SJSA1 (cell line): Measurements from ENCODE around the gene CMSS1. TPM values are rescaled to one million over a fixed set of nuclear protein-coding genes. Genes with fewer than 3 reads are reported as not detected.

ENCODE experiments used
- DNase-seq, 2 experiments: peaks; one replicate each; pipeline ENCODE4 v3.0.0-alpha.2; 2015 to 2020; ENCODE audit warnings: low spot score in 2 of 2, low read depth in 1 of 2
- H3K27ac ChIP-seq: fragments of 250-450 bp; sonication (Bioruptor Pico); 2 replicates; pipeline ENCODE4 v1.5.1; 2020; ENCODE audit warnings: mild to moderate bottlenecking, moderate library complexity
- H3K27me3 ChIP-seq: fragments of 250-450 bp; sonication (Bioruptor Pico); replicated peaks from 2 replicates; pipeline ENCODE4 v1.5.1; 2020; ENCODE audit warnings: mild to moderate bottlenecking, moderate library complexity
- H3K36me3 ChIP-seq: fragments of 250-450 bp; sonication (Bioruptor Pico); 2 replicates; pipeline ENCODE4 v1.5.1; 2020; ENCODE audit warnings: mild to moderate bottlenecking
- H3K4me1 ChIP-seq: fragments of 250-450 bp; sonication (Bioruptor Pico); replicated peaks from 2 replicates; pipeline ENCODE4 v1.6.1; 2021; ENCODE audit warnings: mild to moderate bottlenecking
- H3K4me3 ChIP-seq: fragments of 250-450 bp; sonication (Bioruptor Pico); 2 replicates; pipeline ENCODE4 v1.5.1; 2020; ENCODE audit warnings: mild to moderate bottlenecking
- H3K9me3 ChIP-seq: fragments of 250-450 bp; sonication (Bioruptor Pico); replicated peaks from 2 replicates; pipeline ENCODE4 v1.5.1; 2020; ENCODE audit warnings: mild to moderate bottlenecking
- total RNA-seq: library from RNA; depleted of rRNA; stranded (reverse); fragments of >200 nt; shearing (Covaris generic); gene quantifications from 2 replicates; pipeline ENCODE4 v1.2.3, GENCODE V29; 2014

Gene CMSS1
- total RNA-seq, 1 experiment from 2014 or later = 29.5 TPM

DNA sequence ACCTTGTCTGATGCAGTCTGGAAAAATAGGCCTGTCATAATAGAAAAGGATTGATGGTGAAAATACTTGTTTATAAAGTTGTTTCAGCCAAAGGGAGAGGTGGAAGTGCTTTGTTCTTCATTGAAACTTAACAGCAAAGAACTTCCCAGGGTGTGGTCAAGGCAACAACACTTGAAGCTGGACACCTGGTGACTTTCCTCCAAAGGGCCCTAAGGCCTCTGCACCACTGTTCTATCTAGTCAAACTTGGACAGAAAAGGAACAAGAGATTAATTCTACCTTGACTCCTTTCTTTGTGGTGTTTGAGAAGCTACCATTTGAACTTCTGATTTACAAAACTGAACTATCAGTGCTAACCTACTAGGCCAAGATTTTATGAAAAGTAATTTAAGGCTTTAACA, 102.0 kb downstream of the CMSS1 start:
- no peak overlapping the region for H3K27ac ChIP-seq
- H3K27me3 ChIP-seq = no peaks in the 10 kb centered on the region
- H3K4me1 ChIP-seq = peaks cover 15% of the 10 kb centered on the region
- H3K36me3 ChIP-seq = no peaks in the 10 kb centered on the region
- H3K4me3 ChIP-seq = no peak overlapping the region
- DNase-seq = no peak
- H3K9me3 ChIP-seq = no peaks in the 10 kb centered on the region

- Histone ChIP-seq H3K4me1 (peaks cover 15% of the 10 kb centered on the region), H3K27me3 (no peaks in the 10 kb centered on the region), H3K27ac (peak overlapping the region; percentile 44), H3K36me3 (no peaks in the 10 kb centered on the region), H3K9me3 (no peaks in the 10 kb centered on the region), H3K4me3 (no peak overlapping the region)
- no peak for DNase-seq
Observed at GRCh38 chr3:99920481-99921376, 103.1 kb downstream of the CMSS1 start.

- no peak for DNase-seq
Observed at GRCh38 chr3:99921377-99921695, 103.7 kb downstream of the CMSS1 start.

DNA sequence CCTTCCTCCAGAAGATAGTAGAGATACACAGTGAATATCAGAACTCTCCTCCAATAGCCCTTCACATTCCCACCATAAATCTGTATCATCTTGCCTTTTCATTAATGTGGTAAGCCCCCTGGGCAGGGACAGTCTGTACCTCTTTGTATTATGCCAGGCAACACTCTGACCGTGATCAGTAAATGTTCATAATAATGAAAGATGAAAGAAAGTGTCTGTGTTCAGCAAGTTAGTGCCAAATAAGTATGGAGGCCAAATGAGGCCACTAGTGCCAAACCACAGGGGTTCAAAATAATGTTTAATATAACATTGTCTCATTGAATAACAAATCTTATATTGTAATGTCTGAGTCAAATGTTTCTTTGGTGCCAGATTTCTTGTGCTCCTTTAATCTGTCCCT, 104.3 kb downstream of the CMSS1 start:
- peaks cover 19% of the 10 kb centered on the region for H3K4me1 ChIP-seq
- H3K9me3 ChIP-seq = no peaks in the 10 kb centered on the region
- no peak overlapping the region for H3K27ac ChIP-seq
- H3K36me3 ChIP-seq = no peaks in the 10 kb centered on the region
- no peaks in the 10 kb centered on the region for H3K27me3 ChIP-seq
- DNase-seq = no peak
- H3K4me3 ChIP-seq = no peak overlapping the region

More at GRCh38 chr3:99921377-99921695, 103.7 kb downstream of the CMSS1 start:
- H3K4me3 ChIP-seq = no peak overlapping the region
- H3K36me3 ChIP-seq = no peaks in the 10 kb centered on the region
- H3K27ac ChIP-seq = peak overlapping the region; percentile 44; the same call in 1 of the 2 replicates
- H3K4me1 ChIP-seq = peaks cover 19% of the 10 kb centered on the region
- no peaks in the 10 kb centered on the region for H3K9me3 ChIP-seq
- no peaks in the 10 kb centered on the region for H3K27me3 ChIP-seq

- Histone ChIP-seq H3K4me3 (no peak overlapping the region), H3K9me3 (no peaks in the 10 kb centered on the region), H3K27me3 (no peaks in the 10 kb centered on the region), H3K27ac (no peak overlapping the region), H3K36me3 (no peaks in the 10 kb centered on the region), H3K4me1 (peaks cover 33% of the 10 kb centered on the region)
- no peak for DNase-seq
Observed at GRCh38 chr3:99923873-99924272, 106.2 kb downstream of the CMSS1 start.

DNA sequence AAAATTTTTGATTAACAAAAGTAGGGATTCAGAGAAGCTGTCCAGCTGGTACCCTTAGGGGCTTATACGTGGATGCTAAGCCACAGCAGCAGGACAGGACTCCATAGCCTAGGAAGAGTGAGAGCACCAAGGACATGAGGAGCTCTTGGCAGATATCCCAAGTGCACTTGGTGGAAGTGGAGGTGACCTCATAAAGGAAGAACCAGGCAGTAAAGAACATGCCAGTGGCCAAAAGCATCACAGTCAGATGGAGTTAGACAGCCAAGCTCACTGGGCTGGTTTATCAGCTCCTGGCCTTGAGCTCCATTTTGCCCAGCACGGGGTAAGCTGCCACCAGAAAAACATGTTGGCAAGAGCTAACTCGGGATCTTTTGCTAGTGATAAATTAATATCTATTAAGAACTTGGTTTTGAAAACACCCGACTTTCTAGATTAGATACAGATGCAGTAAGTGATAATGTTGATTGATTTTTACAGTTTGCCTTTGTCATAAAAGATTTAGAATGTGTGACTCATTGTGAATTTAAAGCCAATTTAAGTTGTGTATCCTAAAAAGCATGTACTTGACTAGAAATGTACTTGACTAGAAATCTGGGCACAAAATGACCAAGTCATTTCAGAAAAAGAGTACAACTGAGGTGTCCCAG, 108.0 kb downstream of the CMSS1 start:
- no peak for DNase-seq
- Histone ChIP-seq H3K9me3 (no peaks in the 10 kb centered on the region), H3K4me3 (no peak overlapping the region), H3K4me1 (peaks cover 42% of the 10 kb centered on the region), H3K27me3 (no peaks in the 10 kb centered on the region), H3K27ac (no peak overlapping the region), H3K36me3 (no peaks in the 10 kb centered on the region)

GRCh38 chr3:99927671-99928457, 110.2 kb downstream of the CMSS1 start:
- peak overlapping the region; percentile 38 for H3K27ac ChIP-seq

GRCh38 chr3:99928771-99929744, 111.4 kb downstream of the CMSS1 start:
- Histone ChIP-seq H3K36me3 (no peaks in the 10 kb centered on the region), H3K27ac (peak overlapping the region; percentile 38), H3K4me3 (no peak overlapping the region), H3K4me1 (peaks cover 36% of the 10 kb centered on the region), H3K27me3 (no peaks in the 10 kb centered on the region), H3K9me3 (no peaks in the 10 kb centered on the region)
- peak in 1 of 2 experiments; percentile 66 for DNase-seq

More at GRCh38 chr3:99927671-99928457, 110.2 kb downstream of the CMSS1 start:
- peak in 1 of 2 experiments; percentile 36 for DNase-seq
- Histone ChIP-seq H3K27me3 (no peaks in the 10 kb centered on the region), H3K36me3 (no peaks in the 10 kb centered on the region), H3K9me3 (no peaks in the 10 kb centered on the region), H3K4me3 (no peak overlapping the region), H3K4me1 (peaks cover 36% of the 10 kb centered on the region)

GRCh38 chr3:99929745-99930139, 112.1 kb downstream of the CMSS1 start:
- Histone ChIP-seq H3K27me3 (no peaks in the 10 kb centered on the region), H3K27ac (0 out of 2 replicates have a peak overlapping the region, but pooled peaks have one; percentile 38), H3K9me3 (no peaks in the 10 kb centered on the region), H3K4me1 (peaks cover 36% of the 10 kb centered on the region), H3K36me3 (no peaks in the 10 kb centered on the region), H3K4me3 (no peak overlapping the region)
- DNase-seq = peak in 1 of 2 experiments; percentile 23

GRCh38 chr3:99931059-99931458, 113.4 kb downstream of the CMSS1 start:
- H3K27ac ChIP-seq = no peak overlapping the region
- H3K4me3 ChIP-seq = no peak overlapping the region
- no peaks in the 10 kb centered on the region for H3K9me3 ChIP-seq
- H3K4me1 ChIP-seq = peaks cover 34% of the 10 kb centered on the region
- no peak for DNase-seq
- H3K36me3 ChIP-seq = no peaks in the 10 kb centered on the region
- H3K27me3 ChIP-seq = no peaks in the 10 kb centered on the region

DNA sequence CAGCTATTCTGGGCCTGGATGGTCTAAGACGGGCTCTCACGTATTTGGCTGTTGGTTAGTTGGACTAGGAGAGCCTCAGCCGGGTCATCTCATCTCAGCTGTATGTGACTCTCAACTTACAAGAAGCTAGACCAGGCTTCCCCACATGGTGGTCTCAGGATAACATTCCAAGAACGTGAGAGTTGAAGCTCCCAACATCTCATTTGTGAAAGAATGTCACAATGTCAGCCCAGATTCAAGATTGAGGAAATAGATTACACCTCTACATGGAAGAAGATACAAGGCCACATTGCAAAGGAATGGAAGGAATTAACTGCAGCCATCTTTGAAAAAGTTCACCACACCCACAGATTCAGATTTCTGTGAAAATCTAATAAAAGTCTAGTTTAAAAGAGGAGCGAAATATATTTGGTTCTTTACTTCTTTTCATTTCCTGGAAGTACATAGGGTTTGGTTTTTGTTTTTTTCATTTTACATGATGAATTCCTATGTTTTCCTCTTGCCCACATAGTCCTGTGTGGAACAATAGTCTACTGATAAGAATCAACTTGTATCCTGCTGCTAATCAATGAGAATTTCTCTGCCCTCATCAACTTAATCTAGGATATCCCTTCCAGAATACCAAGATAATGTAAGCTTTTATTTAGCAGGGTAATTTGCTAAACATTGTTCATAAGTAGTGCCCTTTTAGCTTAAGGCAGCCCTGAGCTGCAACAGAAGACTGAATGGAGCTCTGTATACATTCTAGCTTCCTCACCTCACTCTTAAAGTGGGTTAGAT, 116.5 kb downstream of the CMSS1 start:
- Histone ChIP-seq H3K27ac (no peak overlapping the region), H3K4me3 (no peak overlapping the region), H3K9me3 (no peaks in the 10 kb centered on the region), H3K4me1 (peaks cover 36% of the 10 kb centered on the region), H3K27me3 (no peaks in the 10 kb centered on the region), H3K36me3 (no peaks in the 10 kb centered on the region)
- no peak for DNase-seq

DNA sequence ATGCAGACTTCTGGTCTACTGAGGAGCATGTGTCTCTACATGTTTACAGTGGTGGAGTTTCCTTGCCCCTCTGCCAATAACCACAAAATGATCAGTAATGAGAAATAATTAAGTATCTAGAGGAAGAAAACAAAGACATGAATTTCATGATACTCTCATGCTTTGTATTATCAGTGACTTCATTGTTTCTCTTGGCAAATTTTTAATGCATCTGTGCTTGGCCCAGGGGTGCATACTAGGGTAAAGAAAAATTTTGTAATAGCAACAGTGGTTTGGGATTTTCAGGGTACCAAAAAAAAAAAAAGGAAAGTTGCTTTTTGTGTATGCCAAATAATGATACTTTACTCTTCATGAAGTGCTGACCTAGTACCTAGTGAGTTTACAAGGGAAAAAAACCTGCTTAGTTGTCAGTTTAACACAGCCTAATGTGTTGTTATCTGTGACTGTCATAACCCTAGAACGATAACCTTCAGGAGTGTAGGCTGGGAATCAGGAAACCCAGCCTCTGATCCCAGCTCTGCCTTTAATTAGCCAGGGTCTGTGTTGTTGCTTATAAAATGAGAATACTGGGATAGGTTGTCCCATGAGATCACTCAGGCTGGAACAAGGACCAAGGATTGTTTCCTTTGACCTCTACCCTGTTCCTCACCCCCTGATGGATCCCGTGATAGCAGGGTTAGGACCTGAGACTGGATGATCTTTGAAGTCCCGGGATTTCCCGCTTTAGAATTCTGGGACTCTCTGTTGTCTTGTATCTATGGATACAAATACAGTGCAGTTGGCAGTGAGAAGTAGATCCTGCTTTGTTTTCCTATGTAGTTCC, 117.5 kb downstream of the CMSS1 start:
- Histone ChIP-seq H3K27me3 (no peaks in the 10 kb centered on the region), H3K36me3 (no peaks in the 10 kb centered on the region), H3K9me3 (no peaks in the 10 kb centered on the region), H3K4me3 (no peak overlapping the region), H3K4me1 (peaks cover 33% of the 10 kb centered on the region), H3K27ac (no peak overlapping the region)
- no peak for DNase-seq
